ENCODE data around the gene GALNT10. TPM values are rescaled to one million over a fixed set of nuclear protein-coding genes. Genes with fewer than 3 reads are reported as not detected.
"Not testable (repeated sequence)": the region's sequence is repeated elsewhere in the genome, so short reads cannot be mapped to it uniquely, and the experiment has no call there.

Gene GALNT10
- polyA plus RNA-seq, 2 of the 4 experiments (the other 2 are of a cell fraction): 110 to 156 TPM

DNA sequence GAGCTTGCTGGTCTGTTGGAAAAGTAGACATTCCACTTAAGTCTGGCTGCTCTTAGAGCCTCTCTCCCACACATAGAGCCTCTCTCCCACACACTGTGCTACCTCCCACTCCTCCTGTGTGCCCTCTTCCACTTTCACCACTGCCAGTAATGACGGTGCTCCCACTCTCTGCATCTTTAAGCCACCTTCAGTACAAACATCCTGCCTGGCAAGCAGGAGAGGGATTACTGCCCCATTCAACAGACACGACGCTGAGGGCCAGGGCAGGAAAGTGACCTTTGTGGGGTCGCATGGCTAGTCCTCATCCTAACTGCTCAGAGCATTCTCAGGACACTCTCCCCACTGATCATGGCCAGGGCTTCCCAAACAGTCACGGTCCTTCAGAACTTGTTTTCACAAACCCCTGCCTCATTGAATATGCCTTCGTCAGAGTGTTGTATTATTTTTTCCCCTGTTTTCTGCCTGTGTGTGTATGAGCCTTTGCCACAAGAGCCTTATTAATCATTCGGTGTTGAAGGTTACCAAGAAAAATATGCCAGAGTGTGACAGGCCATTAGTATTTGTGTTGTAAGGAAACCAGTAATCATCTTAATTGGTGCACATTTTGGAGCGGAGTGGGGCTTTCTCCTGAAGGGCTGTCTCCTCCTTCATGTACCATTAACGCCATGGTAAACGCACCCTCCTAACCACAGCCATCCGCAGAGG lies 168.1 kb downstream of the GALNT10 start:
- Histone ChIP-seq H3K4me2 (no peak overlapping the region), H3K4me1 (peaks cover 70% of the 10 kb centered on the region), H3K4me3 (no peak overlapping the region), H3K27ac (peak overlapping the region in 1 of 2 experiments; percentile 61; a peak in 2 of 6 replicates), H3K9me3 (no peaks in the 10 kb centered on the region)
- POLR2A ChIA-PET: no interaction called here
- CTCF ChIA-PET: no interaction called here
- 88% methylated on average over 11 of the region's 11 CpGs for WGBS (ENCODE audit: missing lambda C conversion rate)
- ATAC-seq: no peak
- no peak for DNase-seq (ENCODE audit: low read depth in 1 of 2, low spot score in 1 of 2)
- FAIRE-seq: no peak
- TF ChIP-seq, protein P1, sequence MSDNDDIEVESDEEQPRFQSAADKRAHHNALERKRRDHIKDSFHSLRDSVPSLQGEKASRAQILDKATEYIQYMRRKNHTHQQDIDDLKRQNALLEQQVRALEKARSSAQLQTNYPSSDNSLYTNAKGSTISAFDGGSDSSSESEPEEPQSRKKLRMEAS (IDR thresholded peaks at IDR 0.05): no peak
- no peak for TF ChIP-seq RFX5 (IDR thresholded peaks at IDR 0.05)
- TF ChIP-seq, protein P2, sequence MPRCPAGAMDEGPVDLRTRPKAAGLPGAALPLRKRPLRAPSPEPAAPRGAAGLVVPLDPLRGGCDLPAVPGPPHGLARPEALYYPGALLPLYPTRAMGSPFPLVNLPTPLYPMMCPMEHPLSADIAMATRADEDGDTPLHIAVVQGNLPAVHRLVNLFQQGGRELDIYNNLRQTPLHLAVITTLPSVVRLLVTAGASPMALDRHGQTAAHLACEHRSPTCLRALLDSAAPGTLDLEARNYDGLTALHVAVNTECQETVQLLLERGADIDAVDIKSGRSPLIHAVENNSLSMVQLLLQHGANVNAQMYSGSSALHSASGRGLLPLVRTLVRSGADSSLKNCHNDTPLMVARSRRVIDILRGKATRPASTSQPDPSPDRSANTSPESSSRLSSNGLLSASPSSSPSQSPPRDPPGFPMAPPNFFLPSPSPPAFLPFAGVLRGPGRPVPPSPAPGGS (IDR thresholded peaks at IDR 0.05): no peak
- TF ChIP-seq PHF8 (IDR thresholded peaks at IDR 0.05; ENCODE audit: borderline replicate concordance, low read depth): no peak
- TF ChIP-seq EHMT2 (IDR thresholded peaks at IDR 0.05; ENCODE audit: low read depth): no peak
- no peak for TF ChIP-seq ZFP36 (IDR thresholded peaks at IDR 0.05; ENCODE audit: borderline replicate concordance, partially characterized antibody)
- no peak for TF ChIP-seq KDM5A (IDR thresholded peaks at IDR 0.05)
- TF ChIP-seq, protein P3, sequence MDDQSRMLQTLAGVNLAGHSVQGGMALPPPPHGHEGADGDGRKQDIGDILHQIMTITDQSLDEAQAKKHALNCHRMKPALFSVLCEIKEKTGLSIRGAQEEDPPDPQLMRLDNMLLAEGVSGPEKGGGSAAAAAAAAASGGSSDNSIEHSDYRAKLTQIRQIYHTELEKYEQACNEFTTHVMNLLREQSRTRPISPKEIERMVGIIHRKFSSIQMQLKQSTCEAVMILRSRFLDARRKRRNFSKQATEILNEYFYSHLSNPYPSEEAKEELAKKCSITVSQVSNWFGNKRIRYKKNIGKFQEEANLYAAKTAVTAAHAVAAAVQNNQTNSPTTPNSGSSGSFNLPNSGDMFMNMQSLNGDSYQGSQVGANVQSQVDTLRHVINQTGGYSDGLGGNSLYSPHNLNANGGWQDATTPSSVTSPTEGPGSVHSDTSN (IDR thresholded peaks at IDR 0.05): no peak

DNA sequence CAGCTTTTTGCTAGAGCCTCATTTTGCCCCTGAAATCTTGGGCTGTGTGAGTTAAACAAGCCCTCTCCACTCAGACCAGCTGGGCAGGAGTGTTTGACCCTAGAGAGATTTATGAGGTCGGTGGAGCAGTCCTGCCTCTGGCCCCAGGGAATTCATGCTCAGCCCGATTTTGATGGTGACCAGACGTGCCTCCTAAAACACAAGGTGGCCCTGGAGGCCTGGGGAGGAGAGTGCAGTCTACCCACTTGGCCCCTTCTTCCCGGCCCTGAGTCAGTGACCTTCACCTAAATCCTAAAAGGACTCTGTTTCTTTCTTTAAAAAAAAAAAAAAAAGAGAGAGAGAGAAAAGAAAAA lies 168.7 kb downstream of the GALNT10 start:
- POLR2A ChIA-PET: no interaction called here
- 84% methylated on average over 4 of the region's 4 CpGs for WGBS (ENCODE audit: missing lambda C conversion rate)

DNA sequence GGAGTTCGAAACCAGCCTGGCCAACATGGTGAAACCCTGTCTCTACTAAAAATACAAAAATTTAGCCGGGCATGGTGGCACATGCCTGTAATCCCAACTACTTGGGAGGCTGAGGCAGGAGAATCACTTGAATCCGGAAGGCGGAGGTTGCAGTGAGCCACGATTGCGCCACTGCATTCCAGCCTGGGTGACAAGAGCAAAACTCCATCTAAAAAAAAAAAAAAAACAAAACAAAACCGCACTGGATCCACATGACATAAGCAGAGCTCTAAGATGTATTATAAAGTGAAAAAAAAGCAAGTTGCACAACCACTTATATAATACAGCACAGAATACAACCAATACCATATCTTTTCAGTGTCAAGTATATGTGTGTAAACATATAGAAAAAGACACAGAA lies 169.7 kb downstream of the GALNT10 start:
- H3K27ac ChIP-seq; H3K9me3 ChIP-seq; ATAC-seq; POLR2A ChIA-PET; FAIRE-seq; H3K4me3 ChIP-seq; CTCF ChIA-PET; H3K4me2 ChIP-seq; DNase-seq (ENCODE audit: low read depth in 1 of 2, low spot score in 1 of 2): not testable (repeated sequence)
- H3K4me1 ChIP-seq: peaks cover 71% of the 10 kb centered on the region
- peak in 1 of 2 experiments; percentile 68; a peak in 2 of 4 replicates for TF ChIP-seq CEBPB (IDR thresholded peaks at IDR 0.05)
- 87% methylated on average over 7 of the region's 7 CpGs for WGBS (ENCODE audit: missing lambda C conversion rate)

More for the DNA sequence above, 168.7 kb downstream of the GALNT10 start:
- FAIRE-seq: no peak
- Histone ChIP-seq H3K4me2 (no peak overlapping the region), H3K27ac (peak overlapping the region in 1 of 2 experiments; percentile 61; a peak in 2 of 6 replicates), H3K4me1 (peaks cover 71% of the 10 kb centered on the region), H3K4me3 (no peak overlapping the region), H3K9me3 (no peaks in the 10 kb centered on the region)
- no peak for ATAC-seq
- CTCF ChIA-PET: no interaction called here
- TF ChIP-seq ZNF302 (CRISPR knock-in tag; IDR thresholded peaks at IDR 0.05) (no peak), MYC (IDR thresholded peaks at IDR 0.05; ENCODE audit: borderline replicate concordance, low read length) (no peak), CBX8 (IDR thresholded peaks at IDR 0.05) (no peak), EHMT2 (IDR thresholded peaks at IDR 0.05; ENCODE audit: low read depth) (no peak), GATA3 (IDR thresholded peaks at IDR 0.05; ENCODE audit: borderline replicate concordance) (no peak), HDAC2 (IDR thresholded peaks at IDR 0.05) (no peak), CEBPB (IDR thresholded peaks at IDR 0.05) (no peak), NFE2L2 (conservative IDR thresholded peaks at IDR 0.05; ENCODE audit: low read length) (no peak), ZFP36 (IDR thresholded peaks at IDR 0.05; ENCODE audit: borderline replicate concordance, partially characterized antibody) (no peak), MAZ (IDR thresholded peaks at IDR 0.05; ENCODE audit: borderline replicate concordance, low read depth, low read length) (no peak), RNF2 (IDR thresholded peaks at IDR 0.05; ENCODE audit: borderline replicate concordance, low read depth) (no peak), NR3C1 (IDR thresholded peaks at IDR 0.05) (no peak), RFX5 (IDR thresholded peaks at IDR 0.05) (no peak), FOSB (CRISPR knock-in tag; IDR thresholded peaks at IDR 0.05) (no peak), PHF8 (IDR thresholded peaks at IDR 0.05; ENCODE audit: borderline replicate concordance, low read depth) (no peak)
- TF ChIP-seq, protein P1 (IDR thresholded peaks at IDR 0.05): no peak
- TF ChIP-seq, protein P4, sequence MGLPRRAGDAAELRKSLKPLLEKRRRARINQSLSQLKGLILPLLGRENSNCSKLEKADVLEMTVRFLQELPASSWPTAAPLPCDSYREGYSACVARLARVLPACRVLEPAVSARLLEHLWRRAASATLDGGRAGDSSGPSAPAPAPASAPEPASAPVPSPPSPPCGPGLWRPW (IDR thresholded peaks at IDR 0.05): no peak
- no peak for DNase-seq (ENCODE audit: low read depth in 1 of 2, low spot score in 1 of 2)
